Measurements from ENCODE around the gene MRPS15. TPM values are rescaled to one million over a fixed set of nuclear protein-coding genes. Genes with fewer than 3 reads are reported as not detected.

Gene MRPS15
- total RNA-seq, 1 experiment from 2014 or later: 101 TPM

- H3K9me3 Mint-ChIP-seq (ENCODE audit: unreplicated experiment): no peaks in the 10 kb centered on the region
- TF ChIP-seq, protein P1, sequence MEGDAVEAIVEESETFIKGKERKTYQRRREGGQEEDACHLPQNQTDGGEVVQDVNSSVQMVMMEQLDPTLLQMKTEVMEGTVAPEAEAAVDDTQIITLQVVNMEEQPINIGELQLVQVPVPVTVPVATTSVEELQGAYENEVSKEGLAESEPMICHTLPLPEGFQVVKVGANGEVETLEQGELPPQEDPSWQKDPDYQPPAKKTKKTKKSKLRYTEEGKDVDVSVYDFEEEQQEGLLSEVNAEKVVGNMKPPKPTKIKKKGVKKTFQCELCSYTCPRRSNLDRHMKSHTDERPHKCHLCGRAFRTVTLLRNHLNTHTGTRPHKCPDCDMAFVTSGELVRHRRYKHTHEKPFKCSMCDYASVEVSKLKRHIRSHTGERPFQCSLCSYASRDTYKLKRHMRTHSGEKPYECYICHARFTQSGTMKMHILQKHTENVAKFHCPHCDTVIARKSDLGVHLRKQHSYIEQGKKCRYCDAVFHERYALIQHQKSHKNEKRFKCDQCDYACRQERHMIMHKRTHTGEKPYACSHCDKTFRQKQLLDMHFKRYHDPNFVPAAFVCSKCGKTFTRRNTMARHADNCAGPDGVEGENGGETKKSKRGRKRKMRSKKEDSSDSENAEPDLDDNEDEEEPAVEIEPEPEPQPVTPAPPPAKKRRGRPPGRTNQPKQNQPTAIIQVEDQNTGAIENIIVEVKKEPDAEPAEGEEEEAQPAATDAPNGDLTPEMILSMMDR (IDR thresholded peaks at IDR 0.05; ENCODE audit: unreplicated experiment): no peak
Measured at GRCh38 chr1:36453600-36454388, 10.4 kb downstream of the MRPS15 start.

DNA sequence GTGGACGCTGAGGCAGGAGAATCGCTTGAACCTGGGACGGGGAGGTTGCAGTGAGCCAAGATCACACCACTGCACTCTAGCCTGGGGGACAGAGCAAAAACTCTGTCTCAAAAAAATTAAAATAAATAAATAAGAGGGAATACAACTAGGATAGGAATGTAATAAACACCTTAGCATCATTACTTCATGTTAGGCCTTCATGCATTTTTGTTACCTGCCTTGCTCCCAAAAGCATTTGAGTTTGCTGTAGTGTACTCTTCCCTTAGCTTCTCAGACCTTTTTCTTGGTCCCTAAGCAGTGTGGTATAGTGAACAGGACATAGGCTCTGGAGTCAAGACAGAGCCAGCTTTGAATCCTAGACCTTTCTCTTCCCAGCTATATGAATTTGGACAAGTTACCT, 11.1 kb downstream of the MRPS15 start:
- TF ChIP-seq, protein P1 (IDR thresholded peaks at IDR 0.05; ENCODE audit: unreplicated experiment): no peak
- Mint-ChIP-seq H3K27me3 (ENCODE audit: insufficient read depth, unreplicated experiment) (no peaks in the 10 kb centered on the region), H3K4me1 (ENCODE audit: insufficient read depth, unreplicated experiment) (peaks cover 23% of the 10 kb centered on the region), H3K9me3 (ENCODE audit: unreplicated experiment) (no peaks in the 10 kb centered on the region), H3K36me3 (ENCODE audit: insufficient read depth, unreplicated experiment) (peaks cover 34% of the 10 kb centered on the region), H3K4me3 (ENCODE audit: unreplicated experiment) (no peak overlapping the region), H3K27ac (ENCODE audit: low read depth, unreplicated experiment) (no peak overlapping the region)
- intact Hi-C loops (cut with micrococcal nuclease): no loop called here
- no peak for DNase-seq (ENCODE audit: unreplicated experiment)
- ChIA-PET POLR2A (no interaction called here), CTCF (no interaction called here)
- BruUV-seq (replicated peaks): no TSS peak

More at GRCh38 chr1:36453600-36454388, 10.4 kb downstream of the MRPS15 start:
- intact Hi-C loops (cut with micrococcal nuclease): no loop called here
- DNase-seq (ENCODE audit: unreplicated experiment): no peak
- no TSS peak for BruUV-seq (replicated peaks)
- ChIA-PET CTCF (interaction anchor here (1.2 kb wide), 1 partner anchor 11 kb away, joined by 4 read pairs; the partner anchor contains the start of gene MRPS15), POLR2A (interaction anchor here (0.7 kb wide), 1 partner anchor 10 kb away, joined by 3 read pairs; no protein-coding TSS in a partner anchor)
- H3K36me3 Mint-ChIP-seq (ENCODE audit: insufficient read depth, unreplicated experiment): peaks cover 39% of the 10 kb centered on the region
- no peak overlapping the region for H3K27ac Mint-ChIP-seq (ENCODE audit: low read depth, unreplicated experiment)
- no peak overlapping the region for H3K4me3 Mint-ChIP-seq (ENCODE audit: unreplicated experiment)
- H3K27me3 Mint-ChIP-seq (ENCODE audit: insufficient read depth, unreplicated experiment): no peaks in the 10 kb centered on the region
- H3K4me1 Mint-ChIP-seq (ENCODE audit: insufficient read depth, unreplicated experiment): peaks cover 16% of the 10 kb centered on the region

GRCh38 chr1:36450919-36451305, 13.3 kb downstream of the MRPS15 start:
- CTCF ChIA-PET: interaction anchor here (0.7 to 1.3 kb wide), 4 partner anchors 109 to 1115 kb away, joined by 3 to 4 read pairs (median 4); no protein-coding TSS in a partner anchor
- Mint-ChIP-seq H3K27me3 (ENCODE audit: insufficient read depth, unreplicated experiment) (no peaks in the 10 kb centered on the region), H3K9me3 (ENCODE audit: unreplicated experiment) (no peaks in the 10 kb centered on the region), H3K4me1 (ENCODE audit: insufficient read depth, unreplicated experiment) (peaks cover 24% of the 10 kb centered on the region), H3K27ac (ENCODE audit: low read depth, unreplicated experiment) (peak overlapping the region; percentile 99), H3K4me3 (ENCODE audit: unreplicated experiment) (peak overlapping the region; percentile 89), H3K36me3 (ENCODE audit: insufficient read depth, unreplicated experiment) (peaks cover 13% of the 10 kb centered on the region)
- intact Hi-C loops (cut with micrococcal nuclease): no loop called here
- TSS peak; percentile 84 for BruUV-seq (replicated peaks)
- no peak for DNase-seq (ENCODE audit: unreplicated experiment)
- POLR2A ChIA-PET: interaction anchor here (0.6 to 4.3 kb wide), 14 partner anchors 9 to 349 kb away, joined by 3 to 47 read pairs (median 3); partner anchors contain the start of genes MRPS15, STK40 and TRAPPC3
- TF ChIP-seq, protein P1 (IDR thresholded peaks at IDR 0.05; ENCODE audit: unreplicated experiment): no peak

- intact Hi-C loops (cut with micrococcal nuclease): no loop called here
- H3K27ac Mint-ChIP-seq (ENCODE audit: low read depth, unreplicated experiment): peak within 1 kb of the TSS; percentile 99
- ChIA-PET POLR2A (interaction anchor here (0.5 to 4.3 kb wide), 20 partner anchors 9 to 1549 kb away, joined by 3 to 47 read pairs (median 3); partner anchors contain the start of genes MRPS15, STK40 and TRAPPC3), CTCF (interaction anchor here (0.5 to 1.3 kb wide), 3 partner anchors 108 to 983 kb away, joined by 3 to 4 read pairs (median 3); no protein-coding TSS in a partner anchor)
- DNase-seq (ENCODE audit: unreplicated experiment): peak; percentile 97
- H3K9me3 Mint-ChIP-seq (ENCODE audit: unreplicated experiment): no peaks in the 10 kb centered on the region
- peak within 1 kb of the TSS; percentile 89 for H3K4me3 Mint-ChIP-seq (ENCODE audit: unreplicated experiment)
- peaks cover 8% of the 10 kb centered on the region for H3K36me3 Mint-ChIP-seq (ENCODE audit: insufficient read depth, unreplicated experiment)
- H3K4me1 Mint-ChIP-seq (ENCODE audit: insufficient read depth, unreplicated experiment): peaks cover 24% of the 10 kb centered on the region
- no TSS peak for BruUV-seq (replicated peaks)
- no peaks in the 10 kb centered on the region for H3K27me3 Mint-ChIP-seq (ENCODE audit: insufficient read depth, unreplicated experiment)
- TF ChIP-seq, protein P1 (IDR thresholded peaks at IDR 0.05; ENCODE audit: unreplicated experiment): no peak
Measured at GRCh38 chr1:36450270-36450918, 13.8 kb downstream of the MRPS15 start, which contains the start of gene OSCP1. Gene OSCP1, minus strand, starts transcription at chr1:36450451. Its CDS starts 82 bp downstream, at chr1:36450369.

All from MCF 10A (cell line).